ENCODE measurements around the gene FTO. TPM values are rescaled to one million over a fixed set of nuclear protein-coding genes. Genes with fewer than 3 reads are reported as not detected.

Gene FTO
- total RNA-seq, 1 donor from 2014 or later: 50.2 TPM

GRCh38 chr16:53744449-53744848, 40.5 kb downstream of the FTO start:
- Histone ChIP-seq H3K9me3 (peaks cover 0 to 4% of the 10 kb centered on the region in 2 donors), H3K4me3 (no peak overlapping the region), H3K27me3 (no peaks in the 10 kb centered on the region), H3K27ac (peak overlapping the region in 1 of 2 donors; percentile 38), H3K4me1 (peaks cover 0 to 20% of the 10 kb centered on the region in 2 donors), H3K36me3 (no peaks in the 10 kb centered on the region)
- no peak for TF ChIP-seq CTCF (IDR thresholded peaks at IDR 0.05)
- intact Hi-C loops (cut with DNase I): no loop called here
- DNase-seq (ENCODE audit: low spot score in 2 of 2): no peak

GRCh38 chr16:53745086-53745485, 41.1 kb downstream of the FTO start:
- Histone ChIP-seq H3K27ac (peak overlapping the region in 1 of 2 donors; percentile 51), H3K36me3 (no peaks in the 10 kb centered on the region), H3K4me3 (no peak overlapping the region), H3K4me1 (peaks cover 0 to 20% of the 10 kb centered on the region in 2 donors), H3K9me3 (peaks cover 0 to 4% of the 10 kb centered on the region in 2 donors), H3K27me3 (no peaks in the 10 kb centered on the region)
- DNase-seq (ENCODE audit: low spot score in 2 of 2): no peak
- intact Hi-C loops (cut with DNase I): no loop called here
- TF ChIP-seq CTCF (IDR thresholded peaks at IDR 0.05): no peak

- intact Hi-C loops (cut with DNase I): no loop called here
- peaks cover 0 to 4% of the 10 kb centered on the region in 2 donors for H3K9me3 ChIP-seq
- TF ChIP-seq CTCF (IDR thresholded peaks at IDR 0.05): no peak
- no peak for DNase-seq (ENCODE audit: low spot score in 2 of 2)
- H3K27me3 ChIP-seq: no peaks in the 10 kb centered on the region
- H3K4me1 ChIP-seq: peaks cover 0 to 20% of the 10 kb centered on the region in 2 donors
- H3K27ac ChIP-seq: peak overlapping the region in 1 of 2 donors; percentile 51
- H3K36me3 ChIP-seq: no peaks in the 10 kb centered on the region
- no peak overlapping the region for H3K4me3 ChIP-seq
Measured at GRCh38 chr16:53745753-53746266, 41.9 kb downstream of the FTO start.

GRCh38 chr16:53752560-53752959, 48.6 kb downstream of the FTO start:
- no peak overlapping the region for H3K27ac ChIP-seq
- H3K27me3 ChIP-seq: no peaks in the 10 kb centered on the region
- H3K4me1 ChIP-seq: peaks cover 0 to 3% of the 10 kb centered on the region in 2 donors
- no peak for TF ChIP-seq CTCF (IDR thresholded peaks at IDR 0.05)
- H3K36me3 ChIP-seq: no peaks in the 10 kb centered on the region
- peaks cover 0 to 4% of the 10 kb centered on the region in 2 donors for H3K9me3 ChIP-seq
- no peak overlapping the region for H3K4me3 ChIP-seq
- intact Hi-C loops (cut with DNase I): no loop called here
- DNase-seq (ENCODE audit: low spot score in 2 of 2): no peak

- Histone ChIP-seq H3K27me3 (no peaks in the 10 kb centered on the region), H3K36me3 (no peaks in the 10 kb centered on the region), H3K4me3 (no peak overlapping the region), H3K9me3 (no peaks in the 10 kb centered on the region), H3K27ac (no peak overlapping the region), H3K4me1 (peaks cover 0 to 3% of the 10 kb centered on the region in 2 donors)
- TF ChIP-seq CTCF (IDR thresholded peaks at IDR 0.05): no peak
- DNase-seq (ENCODE audit: low spot score in 2 of 2): no peak
- intact Hi-C loops (cut with DNase I): no loop called here
Measured at GRCh38 chr16:53753431-53753830, 49.5 kb downstream of the FTO start.
